Measurements from ENCODE around the gene OCEL1. TPM values are rescaled to one million over a fixed set of nuclear protein-coding genes. Genes with fewer than 3 reads are reported as not detected.

The OCEL1 gene
- total RNA-seq, 1 donor from 2014 or later, result 23.4 TPM

DNA sequence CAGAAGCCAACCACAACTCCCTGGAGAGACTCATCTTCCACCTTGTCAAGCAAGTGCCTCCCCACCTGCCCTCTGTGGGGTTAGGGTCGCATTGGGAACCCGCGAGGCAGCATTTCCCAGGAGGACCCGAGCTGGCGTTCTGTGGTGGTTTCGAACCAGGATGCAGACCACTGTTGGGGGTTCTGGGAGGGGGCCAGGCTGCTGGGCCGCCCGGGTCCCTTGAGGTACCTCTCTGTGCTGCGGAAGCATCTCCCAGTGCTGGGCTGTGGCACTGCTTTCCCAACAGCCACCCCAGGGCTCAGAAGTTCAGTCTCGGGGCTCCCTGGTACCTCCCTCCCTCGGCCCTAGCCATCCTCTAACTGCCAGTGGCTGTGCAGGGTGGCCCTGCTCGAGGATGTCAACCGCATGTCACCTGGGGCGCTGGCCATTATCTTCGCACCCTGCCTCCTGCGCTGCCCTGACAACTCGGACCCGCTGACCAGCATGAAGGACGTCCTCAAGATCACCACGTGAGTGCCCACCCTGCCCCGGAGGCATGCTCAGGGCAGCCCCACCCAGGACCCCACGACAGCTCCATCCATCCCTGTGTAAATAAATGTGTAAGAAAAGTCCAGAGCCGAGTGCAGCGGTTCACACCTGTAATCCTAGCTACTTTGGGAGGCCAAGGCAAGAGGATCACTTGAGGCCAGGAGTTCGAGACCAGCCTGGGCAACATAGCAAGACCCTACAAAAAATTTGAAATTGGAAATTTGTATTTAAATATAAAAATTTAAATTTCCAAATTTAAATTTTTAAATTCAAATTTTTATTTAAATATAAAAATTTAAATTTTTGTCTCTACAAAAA is 19.1 kb upstream of the OCEL1 start:
- intact Hi-C loops (cut with DNase I), result loop anchor here (10.0 kb wide), 1 partner anchor 68 kb away; no protein-coding TSS in a partner anchor
- DNase-seq (ENCODE audit: low spot score) (no peak), ATAC-seq (no peak)

DNA sequence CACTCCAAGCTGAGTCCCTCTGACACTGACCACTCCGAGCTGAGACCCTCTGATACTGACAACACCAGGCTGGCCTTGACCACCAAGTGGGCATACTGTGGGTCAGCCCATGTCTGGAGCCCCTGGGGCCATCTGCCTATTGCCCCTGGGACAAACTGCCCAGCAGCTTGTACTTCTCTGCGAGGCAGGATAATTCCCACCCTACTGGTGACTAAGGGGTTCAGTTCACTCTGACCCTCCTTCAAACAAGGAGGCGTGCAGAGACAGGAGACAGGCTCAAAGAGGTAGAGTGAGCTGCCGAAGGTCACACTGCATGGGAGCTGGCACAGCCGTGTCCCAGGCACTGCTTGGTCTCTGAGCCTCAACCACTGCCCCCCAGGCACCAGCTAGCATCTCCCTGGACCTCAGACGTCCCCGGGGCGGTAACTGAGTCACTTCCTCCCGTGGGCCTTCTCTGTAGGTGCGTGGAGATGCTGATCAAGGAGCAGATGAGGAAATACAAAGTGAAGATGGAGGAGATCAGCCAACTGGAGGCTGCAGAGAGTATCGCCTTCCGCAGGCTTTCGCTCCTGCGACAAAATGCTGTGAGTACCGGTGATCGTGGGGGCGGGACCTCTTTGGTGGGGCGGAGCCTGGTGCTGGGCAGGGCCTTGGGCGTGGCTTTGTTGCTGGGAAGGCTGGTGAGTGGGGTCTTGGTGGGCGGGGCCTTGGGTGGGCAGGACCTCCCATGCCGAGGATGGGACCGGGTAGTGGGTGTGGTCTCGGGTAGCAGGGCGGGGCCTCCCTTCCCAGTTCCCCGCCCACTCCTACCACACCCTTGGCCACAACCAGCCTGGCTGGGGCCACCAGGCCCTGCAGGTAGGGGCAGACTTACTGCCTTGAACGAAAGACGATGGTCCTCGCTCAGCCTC is 16.6 kb upstream of the OCEL1 start:
- ATAC-seq (no peak), DNase-seq (ENCODE audit: low spot score) (no peak)
- intact Hi-C loops (cut with DNase I), result loop anchor here (10.0 kb wide), 1 partner anchor 65 kb away; no protein-coding TSS in a partner anchor

DNA sequence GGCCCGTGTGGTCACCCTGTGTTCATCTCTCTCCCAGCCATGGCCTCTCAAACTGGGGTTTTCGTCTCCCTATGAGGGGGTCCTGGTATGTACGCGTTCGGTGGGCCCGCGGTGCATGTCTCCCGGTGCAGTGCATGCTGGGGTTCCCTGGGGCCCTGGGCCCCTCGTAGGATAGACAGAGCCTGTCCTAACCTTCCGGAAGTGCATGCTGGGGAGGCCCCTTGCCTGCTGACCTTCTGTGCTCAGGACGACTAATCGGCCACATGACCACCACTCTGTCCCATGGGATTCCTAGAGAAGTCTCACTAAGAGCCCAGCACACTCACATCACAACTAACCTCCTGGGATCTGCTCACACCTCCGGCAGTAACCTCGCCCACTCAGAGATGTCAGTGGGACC is 15.7 kb upstream of the OCEL1 start:
- DNase-seq (ENCODE audit: low spot score), result no peak
- intact Hi-C loops (cut with DNase I), result no loop called here

DNA sequence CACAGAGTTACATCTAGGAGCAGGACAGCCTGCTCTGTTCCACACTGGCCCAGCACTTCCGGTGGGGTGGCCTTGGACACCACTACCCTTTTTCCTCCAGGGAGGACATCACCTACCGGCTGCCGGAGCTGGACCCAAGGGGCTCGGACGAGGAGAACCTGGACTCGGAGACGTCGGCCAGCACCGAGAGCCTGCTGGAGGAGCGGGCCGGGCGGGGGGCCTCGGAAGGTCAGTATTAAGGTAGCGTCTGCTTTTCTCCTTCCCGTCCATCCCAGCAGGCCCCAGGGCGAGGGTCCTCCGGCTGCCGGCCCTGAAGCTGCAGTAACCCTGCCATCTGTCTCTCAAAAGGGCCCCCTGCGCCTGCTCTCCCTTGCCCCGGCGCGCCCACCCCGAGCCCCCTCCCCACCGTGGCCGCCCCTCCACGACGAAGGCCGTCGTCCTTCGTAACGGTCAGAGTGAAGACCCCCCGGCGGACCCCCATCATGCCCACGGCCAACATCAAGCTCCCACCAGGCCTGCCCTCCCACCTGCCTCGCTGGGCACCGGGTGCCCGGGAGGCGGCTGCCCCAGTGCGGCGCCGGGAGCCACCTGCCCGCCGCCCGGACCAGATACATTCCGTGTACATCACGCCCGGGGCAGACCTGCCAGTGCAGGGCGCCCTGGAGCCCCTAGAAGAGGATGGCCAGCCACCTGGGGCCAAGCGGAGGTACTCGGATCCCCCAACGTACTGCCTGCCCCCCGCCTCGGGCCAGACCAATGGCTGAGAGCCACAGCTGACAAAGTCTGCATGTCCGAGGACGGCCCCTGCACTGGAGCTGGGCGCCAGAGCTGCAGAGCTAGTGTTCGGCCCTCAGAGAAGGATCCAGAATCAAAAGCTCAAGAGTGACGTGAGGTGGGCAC is 14.2 kb upstream of the OCEL1 start:
- intact Hi-C loops (cut with DNase I), result no loop called here
- DNase-seq (ENCODE audit: low spot score), result no peak
- ATAC-seq, result no peak

More for the DNA sequence above, 15.7 kb upstream of the OCEL1 start:
- no peak for ATAC-seq

DNA sequence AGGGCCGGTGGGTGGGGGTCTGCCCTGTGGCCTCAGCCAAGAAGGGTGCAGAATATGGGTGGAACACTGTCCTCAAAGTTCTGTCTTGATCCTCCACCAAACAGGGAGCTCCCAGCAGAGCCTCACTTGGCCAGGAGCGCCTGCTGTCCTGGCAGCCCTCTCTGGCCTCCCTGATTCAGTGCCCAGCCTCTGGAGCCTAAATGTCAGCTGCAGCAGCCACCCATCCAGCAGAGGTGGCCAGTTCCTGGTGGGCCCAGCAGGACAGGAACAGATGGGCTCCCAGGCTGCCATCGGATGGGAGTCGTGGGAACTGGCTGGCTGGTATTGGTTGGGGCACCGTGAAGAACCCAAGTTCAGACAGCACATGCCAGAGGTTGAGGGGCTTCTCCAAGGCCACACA is 12.7 kb upstream of the OCEL1 start:
- ATAC-seq, result no peak
- intact Hi-C loops (cut with DNase I), result no loop called here
- DNase-seq (ENCODE audit: low spot score), result no peak

DNA sequence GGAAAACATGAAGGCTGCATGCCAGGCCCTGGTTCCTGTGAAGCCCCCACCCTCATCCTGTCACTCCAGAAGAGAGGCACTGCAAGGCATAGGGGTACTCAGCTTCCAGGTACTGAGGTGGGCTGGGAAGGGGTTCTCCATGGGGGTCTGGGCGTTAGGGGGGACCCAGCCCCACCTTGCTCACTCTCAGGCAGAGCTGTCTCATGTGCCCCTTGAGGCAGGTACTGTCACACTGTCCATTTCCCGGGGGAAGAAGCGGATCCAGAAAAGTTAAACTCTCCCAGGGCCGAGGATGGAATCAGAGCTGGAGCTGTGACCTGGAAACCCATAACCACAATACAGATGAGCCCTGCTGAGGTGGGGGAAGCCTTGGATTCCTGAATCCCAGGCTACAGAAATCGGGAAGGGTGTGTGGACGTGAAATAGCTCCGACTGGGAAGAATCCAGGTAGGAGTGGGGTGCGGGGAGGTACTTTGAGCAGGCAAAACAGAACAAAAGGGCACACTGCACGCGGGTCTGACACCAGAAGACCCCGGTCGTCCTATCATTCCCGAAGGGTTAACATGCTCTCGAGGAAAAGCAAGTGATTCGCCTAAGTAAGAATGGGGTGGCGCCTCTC is 11.4 kb upstream of the OCEL1 start:
- DNase-seq (ENCODE audit: low spot score) (no peak), ATAC-seq (no peak)
- intact Hi-C loops (cut with DNase I), result no loop called here

DNA sequence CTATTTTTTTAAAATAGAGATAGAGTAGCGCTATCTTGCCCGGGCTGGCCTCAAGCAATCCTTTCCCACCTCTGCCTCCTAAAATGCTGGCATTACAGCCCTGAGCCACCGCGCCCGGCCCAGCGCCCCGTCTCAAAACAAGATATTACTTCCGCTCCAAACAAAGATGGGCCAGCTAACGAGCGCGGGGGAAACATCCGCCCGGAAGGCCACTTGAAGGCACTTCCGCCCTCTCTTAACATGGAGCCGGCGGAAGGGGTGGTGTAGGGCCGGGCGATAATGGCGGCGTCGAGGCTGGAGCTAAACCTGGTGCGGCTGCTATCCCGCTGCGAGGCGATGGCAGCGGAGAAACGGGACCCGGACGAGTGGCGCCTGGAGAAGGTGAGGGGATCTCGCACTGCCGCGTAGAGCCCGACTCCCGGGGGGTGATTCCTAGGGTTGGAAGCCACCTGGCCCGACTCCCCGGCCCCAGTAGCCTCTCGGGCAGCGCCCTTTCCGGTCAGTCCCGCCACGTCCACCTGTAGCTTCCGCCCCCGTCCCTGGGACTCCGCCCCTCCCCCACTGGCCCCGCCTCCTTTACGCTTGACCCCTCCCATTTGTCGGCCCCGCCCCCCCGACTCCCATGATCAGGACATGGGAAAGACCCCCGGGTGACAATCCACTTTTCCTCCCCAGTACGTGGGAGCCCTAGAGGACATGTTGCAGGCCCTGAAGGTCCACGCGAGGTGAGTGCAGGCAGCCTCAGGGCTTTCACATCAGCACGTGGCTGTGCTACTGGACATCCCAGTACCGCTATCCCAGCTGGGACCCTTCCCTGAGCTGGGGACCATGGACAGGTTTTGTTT is 10.7 kb upstream of the OCEL1 start, which contains the start of gene USE1:
TSS of gene USE1 (plus strand) at position 231 of the 845 bp plus-strand sequence. CDS start at position 280, 49 bp downstream.
- ATAC-seq (peak; percentile 97), DNase-seq (ENCODE audit: low spot score) (peak; percentile 93)
- intact Hi-C loops (cut with DNase I), result no loop called here

DNA sequence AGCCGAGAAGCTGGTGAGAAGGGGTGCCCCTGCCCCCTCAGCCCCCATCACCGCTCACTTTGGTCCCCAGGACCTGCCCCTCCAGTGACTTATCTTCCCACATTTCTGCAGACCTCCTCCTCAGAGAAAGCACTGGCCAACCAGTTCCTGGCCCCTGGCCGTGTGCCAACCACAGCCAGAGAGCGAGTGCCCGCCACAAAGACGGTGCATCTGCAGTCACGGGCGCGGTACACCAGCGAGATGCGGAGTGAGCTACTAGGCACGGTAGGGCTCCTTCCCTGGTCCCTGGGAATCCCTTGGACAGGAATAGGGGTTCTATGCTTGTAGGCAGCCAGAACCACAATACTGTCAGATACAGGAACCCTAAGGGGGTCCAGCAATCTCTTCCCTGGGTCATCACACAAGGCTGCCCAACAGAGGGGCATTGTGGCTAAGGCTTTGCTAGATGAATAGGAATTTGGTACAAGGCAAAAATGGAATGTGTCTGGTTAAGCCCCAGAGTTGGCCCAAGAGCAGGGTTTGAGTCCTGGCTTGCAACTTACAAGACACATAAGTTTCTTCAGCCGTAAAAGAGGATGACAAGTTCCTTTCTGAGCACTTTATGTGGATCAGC is 9.9 kb upstream of the OCEL1 start:
- intact Hi-C loops (cut with DNase I), result no loop called here
- no peak for ATAC-seq
- DNase-seq (ENCODE audit: low spot score), result no peak

DNA sequence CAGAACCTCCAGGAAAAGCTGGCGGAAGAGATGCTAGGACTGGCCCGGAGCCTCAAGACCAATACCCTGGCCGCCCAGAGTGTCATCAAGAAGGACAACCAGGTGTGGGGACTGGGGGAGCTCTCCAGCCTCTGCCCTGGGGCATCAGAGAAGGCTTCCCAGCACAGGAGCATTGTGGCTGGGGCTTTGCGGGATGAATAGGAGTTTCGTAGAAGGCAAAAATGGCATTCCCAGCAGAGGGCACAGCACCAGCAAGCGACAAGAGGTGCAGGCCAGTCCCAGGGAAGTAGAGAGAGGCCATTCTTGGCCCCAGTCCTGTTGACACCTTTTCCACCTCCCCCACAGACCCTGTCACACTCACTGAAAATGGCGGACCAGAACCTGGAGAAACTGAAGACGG is 6.7 kb upstream of the OCEL1 start:
- no peak for ATAC-seq
- intact Hi-C loops (cut with DNase I), result loop anchor here (1.0 kb wide), 1 partner anchor 34 kb away; no protein-coding TSS in a partner anchor
- no peak for DNase-seq (ENCODE audit: low spot score)

DNA sequence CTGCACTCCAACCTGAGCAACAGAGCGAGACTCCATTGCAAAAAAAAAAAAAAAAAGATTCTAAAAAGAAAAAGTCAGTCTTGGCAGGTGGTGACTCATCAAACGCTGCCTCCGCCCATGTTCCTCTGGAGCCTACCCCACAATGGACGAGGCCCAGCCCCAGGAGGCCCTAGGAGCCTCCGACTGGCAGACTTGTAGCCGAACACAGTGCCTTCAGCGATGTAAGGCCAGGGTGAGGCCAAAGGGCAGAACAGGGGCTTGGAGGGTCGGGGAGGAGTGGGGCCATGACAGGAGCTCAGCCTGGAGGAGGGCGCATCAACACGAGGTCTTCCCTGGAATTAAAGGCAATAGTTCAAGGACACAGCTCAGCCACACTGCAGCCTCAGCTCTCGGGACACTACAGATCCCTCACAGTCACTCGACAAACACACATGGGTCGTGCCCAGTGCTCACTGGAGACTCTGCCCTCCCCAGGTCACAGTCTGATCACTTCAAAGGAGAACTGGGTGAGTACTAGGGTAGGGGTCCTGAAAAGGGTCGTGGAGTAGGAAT is 5.7 kb upstream of the OCEL1 start:
- ATAC-seq (no peak), DNase-seq (ENCODE audit: low spot score) (no peak)
- intact Hi-C loops (cut with DNase I), result no loop called here

DNA sequence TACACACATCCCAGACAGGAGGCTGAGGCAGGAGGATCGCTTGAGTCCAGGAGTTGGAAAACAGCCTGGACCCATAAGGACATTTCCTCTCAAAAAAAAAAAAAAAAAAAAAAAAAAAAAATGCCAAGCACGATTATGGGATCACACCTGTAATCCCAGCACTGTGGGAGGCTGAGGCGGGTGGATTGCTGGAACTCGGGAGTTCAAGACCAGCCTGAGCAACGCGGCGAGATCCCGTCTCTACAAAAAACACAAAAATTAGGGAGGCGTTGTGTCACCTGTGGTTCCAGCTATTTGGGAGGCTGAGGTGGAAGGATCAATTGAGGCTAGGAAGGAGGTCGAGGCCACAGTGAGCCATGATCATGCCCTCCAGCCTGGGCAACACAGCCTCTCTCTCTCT is 973 bp upstream of the OCEL1 start:
- no peak for DNase-seq (ENCODE audit: low spot score)
- intact Hi-C loops (cut with DNase I), result no loop called here
- no peak for ATAC-seq

DNA sequence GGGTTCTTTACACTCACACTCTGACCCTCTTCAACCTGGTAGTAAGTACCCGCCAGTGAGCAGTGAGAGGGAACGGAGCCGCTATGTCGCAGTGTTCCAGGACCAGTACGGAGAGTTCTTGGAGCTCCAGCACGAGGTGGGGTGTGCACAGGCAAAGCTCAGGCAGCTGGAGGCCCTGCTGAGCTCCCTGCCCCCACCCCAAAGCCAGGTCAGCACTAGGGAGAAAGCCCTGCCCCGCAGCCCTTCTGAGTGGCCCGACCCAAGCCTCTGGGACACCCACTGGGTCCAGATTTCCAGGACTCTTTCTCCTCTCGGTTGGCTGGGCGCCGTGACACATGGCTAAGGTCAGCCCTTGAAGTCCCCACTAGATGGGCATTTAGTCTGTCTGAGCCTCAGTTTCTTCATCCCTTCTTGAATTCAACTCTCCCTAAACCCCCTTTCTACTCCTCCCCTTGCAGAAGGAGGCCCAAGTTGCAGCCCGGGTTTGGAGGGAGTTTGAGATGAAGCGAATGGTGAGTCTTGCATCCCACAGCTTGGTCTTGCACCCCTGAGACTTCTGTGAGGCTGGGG is 1.9 kb downstream of the OCEL1 start:
- ATAC-seq, result no peak
- intact Hi-C loops (cut with DNase I), result no loop called here
- no peak for DNase-seq (ENCODE audit: low spot score)

DNA sequence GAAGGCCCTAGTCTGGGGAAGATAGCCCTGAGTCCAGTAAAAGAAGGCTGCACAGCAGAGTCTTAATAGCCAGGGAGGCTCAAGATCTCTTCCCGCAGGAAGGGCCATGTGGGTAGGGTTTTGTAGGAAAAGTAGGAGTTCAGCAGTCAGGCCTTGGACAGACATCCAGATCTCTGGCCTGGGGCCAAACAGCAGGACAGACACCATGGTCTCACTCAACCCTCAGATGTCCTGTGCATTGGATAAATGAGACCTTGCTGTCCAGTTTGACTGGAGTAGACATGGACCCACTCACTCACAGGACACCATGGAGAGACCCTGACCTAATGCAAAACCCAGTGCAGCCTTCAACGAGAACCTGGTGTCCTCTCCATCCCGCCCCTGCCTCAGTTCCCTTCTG is 3.9 kb downstream of the OCEL1 start:
- intact Hi-C loops (cut with DNase I), result no loop called here
- ATAC-seq (no peak), DNase-seq (ENCODE audit: low spot score) (no peak)

DNA sequence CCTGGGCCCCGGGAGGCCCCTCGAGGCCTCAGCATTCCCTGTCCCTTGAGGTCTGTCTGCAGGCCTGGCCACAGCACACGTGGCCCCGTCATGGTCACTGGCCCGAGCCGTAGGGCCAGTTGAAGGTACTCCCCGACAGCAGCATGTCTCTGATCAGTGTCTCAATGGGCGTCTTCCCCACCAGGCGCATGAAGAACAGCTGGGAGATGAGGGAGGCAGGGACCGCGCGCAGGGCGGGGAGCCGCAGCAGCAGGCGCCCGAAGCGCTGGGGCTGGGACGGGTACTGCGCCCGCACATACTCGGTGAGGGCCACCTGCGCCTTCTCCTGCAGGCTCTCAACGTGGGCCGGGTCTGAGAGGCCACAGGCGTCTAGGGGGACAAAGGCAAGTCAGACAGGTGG is 6.2 kb downstream of the OCEL1 start:
- DNase-seq (ENCODE audit: low spot score) (no peak), ATAC-seq (no peak)
- intact Hi-C loops (cut with DNase I), result no loop called here

DNA sequence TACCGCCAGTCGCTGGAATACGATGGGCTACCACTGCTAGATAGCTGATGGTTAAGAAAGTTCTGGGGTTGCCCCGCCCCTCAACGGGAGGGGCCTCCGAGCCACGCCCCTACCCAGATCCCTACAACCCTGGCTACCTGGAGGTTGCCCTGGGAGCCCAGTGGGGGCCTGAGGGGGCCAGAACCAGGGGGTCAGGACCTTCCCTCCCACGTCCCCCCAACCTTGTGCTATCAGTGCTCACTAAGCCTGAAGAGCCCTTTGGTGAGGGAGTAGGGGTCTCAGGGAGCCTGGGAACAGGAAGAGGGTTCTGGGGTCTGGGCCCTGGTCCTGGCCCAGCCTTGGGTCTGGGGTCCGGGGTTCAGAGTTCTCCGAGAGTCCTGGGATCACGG is 8.9 kb downstream of the OCEL1 start:
- ATAC-seq (peak; percentile 78), DNase-seq (ENCODE audit: low spot score) (peak; percentile 75)
- intact Hi-C loops (cut with DNase I), result no loop called here

DNA sequence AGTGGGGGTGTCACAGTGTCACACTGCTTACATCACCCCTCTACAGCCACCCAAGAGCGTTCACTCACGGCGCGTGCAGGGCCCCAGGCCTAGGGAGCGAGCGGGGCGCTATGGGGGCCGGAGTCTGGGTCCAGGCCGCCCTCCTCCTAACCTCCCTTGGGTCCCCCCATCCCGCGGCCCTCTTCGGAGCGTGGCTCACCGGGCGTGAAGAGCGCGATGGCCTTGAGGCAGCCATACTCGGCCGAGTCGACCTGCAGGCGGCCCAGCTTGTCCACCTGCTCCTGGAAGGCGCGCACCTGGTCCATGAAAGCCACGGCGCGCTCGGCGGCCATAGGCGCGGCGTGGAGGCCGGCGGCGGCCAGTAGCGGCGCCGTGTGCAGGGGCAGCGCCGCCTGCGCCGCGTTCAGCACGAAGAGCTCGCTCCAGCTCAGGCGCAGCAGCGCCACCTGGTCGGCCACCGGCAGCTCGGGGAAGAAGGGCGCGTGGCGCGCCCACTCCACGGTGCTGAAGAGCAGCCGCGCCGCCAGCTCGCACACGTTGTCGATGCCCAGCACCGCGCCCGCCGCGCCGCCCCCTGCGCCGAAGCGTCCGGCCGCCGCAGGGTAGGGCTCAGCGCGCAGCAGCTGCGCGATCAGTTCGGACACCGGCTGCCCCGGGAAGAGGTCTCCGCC is 9.4 kb downstream of the OCEL1 start:
- intact Hi-C loops (cut with DNase I), result no loop called here
- peak; percentile 81 for ATAC-seq
- DNase-seq (ENCODE audit: low spot score), result peak; percentile 84
